H54 (cell line): ENCODE measurements around the gene ANKS1A.

Source experiments
- DNase-seq: peaks from one replicate; pipeline ENCODE4 v3.0.0; 2011; ENCODE audit warnings: low spot score, mixed read lengths; ENCODE audit not compliant: insufficient read length
- FAIRE-seq: peaks from 3 replicates; lab custom pipeline; 2011; peaks lifted over from hg19 to GRCh38; lab: Jason Lieb, UNC
- POLR2A ChIP-seq: IDR thresholded peaks from 2 replicates; pipeline ENCODE4 v1.6.1; 2011; ENCODE audit warnings: low read depth, mild to moderate bottlenecking, low read length

Gene ANKS1A

GRCh38 chr6:35077713-35078105, 188.7 kb downstream of the ANKS1A start:
- TF ChIP-seq POLR2A, result no peak
- DNase-seq (no peak), FAIRE-seq (no peak)

GRCh38 chr6:35078226-35078850, 189.3 kb downstream of the ANKS1A start:
- no peak for TF ChIP-seq POLR2A
- FAIRE-seq (no peak), DNase-seq (no peak)

- TF ChIP-seq POLR2A, result no peak
- no peak for FAIRE-seq
- no peak for DNase-seq
Measured at GRCh38 chr6:35078896-35079295, 189.8 kb downstream of the ANKS1A start.

GRCh38 chr6:35079311-35080000, 190.4 kb downstream of the ANKS1A start:
- no peak for FAIRE-seq
- no peak for DNase-seq
- no peak for TF ChIP-seq POLR2A

- FAIRE-seq, result no peak
- no peak for TF ChIP-seq POLR2A
- no peak for DNase-seq
Measured at GRCh38 chr6:35080016-35080680, 191.1 kb downstream of the ANKS1A start.

GRCh38 chr6:35080821-35081425, 191.9 kb downstream of the ANKS1A start:
- DNase-seq, result no peak
- FAIRE-seq, result no peak
- no peak for TF ChIP-seq POLR2A

GRCh38 chr6:35081426-35081851, 192.4 kb downstream of the ANKS1A start:
- TF ChIP-seq POLR2A, result no peak
- FAIRE-seq (no peak), DNase-seq (no peak)

- no peak for FAIRE-seq
Measured at GRCh38 chr6:35082046-35082732, 193.1 kb downstream of the ANKS1A start.

GRCh38 chr6:35082733-35083403, 193.8 kb downstream of the ANKS1A start:
- TF ChIP-seq POLR2A, result no peak
- FAIRE-seq, result no peak
- DNase-seq, result no peak

More at GRCh38 chr6:35082046-35082732, 193.1 kb downstream of the ANKS1A start:
- DNase-seq, result no peak
- TF ChIP-seq POLR2A, result no peak

- FAIRE-seq (no peak), DNase-seq (no peak)
- no peak for TF ChIP-seq POLR2A
Measured at GRCh38 chr6:35083507-35083906, 194.5 kb downstream of the ANKS1A start.

GRCh38 chr6:35084041-35084491, 195.0 kb downstream of the ANKS1A start:
- no peak for DNase-seq
- no peak for TF ChIP-seq POLR2A
- no peak for FAIRE-seq

GRCh38 chr6:35084511-35085203, 195.6 kb downstream of the ANKS1A start:
- FAIRE-seq (no peak), DNase-seq (no peak)
- no peak for TF ChIP-seq POLR2A
